Endothelial cell (in vitro differentiated cells): ENCODE data around the gene BRS3. TPM values are rescaled to one million over a fixed set of nuclear protein-coding genes. Genes with fewer than 3 reads are reported as not detected.

Experiments used
- DNase-seq: peaks from one replicate; pipeline ENCODE4 v3.0.0; 2021; ENCODE audit warnings: low spot score
- H3K27ac Mint-ChIP-seq: one replicate; pipeline ENCODE4 v1.8.0; 2021; ENCODE audit warnings: mixed read lengths, inconsistent platforms; ENCODE audit not compliant: unreplicated experiment
- H3K27me3 Mint-ChIP-seq: one replicate; pipeline ENCODE4 v1.8.0; 2021; ENCODE audit warnings: mild to moderate bottlenecking, moderate library complexity, mixed read lengths, inconsistent platforms; ENCODE audit not compliant: unreplicated experiment
- H3K36me3 Mint-ChIP-seq: one replicate; pipeline ENCODE4 v1.8.0; 2021; ENCODE audit warnings: mild to moderate bottlenecking, low read depth, mixed read lengths, inconsistent platforms; ENCODE audit not compliant: unreplicated experiment
- H3K4me1 Mint-ChIP-seq: one replicate; pipeline ENCODE4 v1.8.0; 2021; ENCODE audit warnings: mild to moderate bottlenecking, mixed read lengths, inconsistent platforms; ENCODE audit not compliant: unreplicated experiment
- H3K4me3 Mint-ChIP-seq: one replicate; pipeline ENCODE4 v1.8.0; 2021; ENCODE audit warnings: mild to moderate bottlenecking, mixed read lengths, inconsistent platforms; ENCODE audit not compliant: unreplicated experiment
- H3K9me3 Mint-ChIP-seq: one replicate; pipeline ENCODE4 v1.8.0; 2021; ENCODE audit warnings: mixed read lengths, inconsistent platforms; ENCODE audit not compliant: unreplicated experiment
- total RNA-seq: library from RNA; stranded (reverse); fragmentation: NEBNext Ultra II Directional; extraction: Animal tissue kit (Norgen Biotek cat#: 25700); gene quantifications from one replicate; pipeline ENCODE4 v1.2.1, GENCODE V29; 2021; ENCODE audit not compliant: unreplicated experiment
- TF ChIP-seq, protein P1 (sequence below): fragments of 200-600 bp; sonication (generic); IDR thresholded peaks from one replicate; pipeline ENCODE4 v1.5.0; 2021; ENCODE audit warnings: antibody characterized with exemption; ENCODE audit not compliant: unreplicated experiment

BRS3 gene
- total RNA-seq, 1 donor from 2014 or later, result not detected

DNA sequence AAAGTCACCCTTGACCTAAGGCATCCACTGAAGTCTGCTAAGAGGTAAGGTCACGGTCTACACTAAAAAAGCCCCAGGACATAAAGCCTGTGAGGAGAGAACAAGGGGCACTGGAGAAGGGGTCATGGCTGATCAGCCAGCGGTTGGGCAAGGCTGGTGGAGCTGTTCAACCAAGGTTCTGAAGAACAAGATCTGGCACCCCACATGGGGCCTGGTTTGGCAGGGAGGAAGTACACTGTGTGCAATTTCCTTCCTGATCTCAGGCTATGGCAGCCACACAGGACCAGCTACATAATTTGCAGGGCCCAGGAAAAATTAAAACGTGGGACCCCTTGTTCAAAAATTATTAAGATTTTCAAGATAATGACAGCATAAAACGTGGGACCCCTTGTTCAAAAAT, 14.1 kb upstream of the BRS3 start:
- no peak overlapping the region for H3K4me3 Mint-ChIP-seq
- no peak overlapping the region for H3K27ac Mint-ChIP-seq
- peaks cover 7% of the 10 kb centered on the region for H3K4me1 Mint-ChIP-seq

DNA sequence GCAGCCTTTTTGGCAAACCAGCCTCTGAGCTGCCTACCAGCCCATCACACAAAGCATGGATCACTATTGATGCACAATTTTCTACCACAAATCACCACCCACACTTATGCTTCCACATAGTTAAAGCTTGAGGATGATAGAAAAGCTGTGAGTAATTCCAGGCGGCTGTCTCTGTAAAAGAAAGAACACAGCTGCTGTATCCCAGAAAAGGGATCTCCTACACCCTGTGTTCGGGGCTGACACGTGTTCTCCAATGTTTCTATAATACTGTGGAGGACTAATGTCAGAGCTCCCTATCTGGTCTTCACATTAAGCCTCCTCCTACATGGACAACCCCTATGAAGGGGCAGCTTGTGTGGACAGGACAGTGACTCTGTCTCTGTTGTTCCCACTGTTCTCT, 12.5 kb upstream of the BRS3 start:
- H3K4me3 Mint-ChIP-seq, result no peak overlapping the region
- H3K36me3 Mint-ChIP-seq, result no peaks in the 10 kb centered on the region
- H3K9me3 Mint-ChIP-seq, result no peaks in the 10 kb centered on the region
- H3K27me3 Mint-ChIP-seq, result peaks cover 3% of the 10 kb centered on the region
- no peaks in the 10 kb centered on the region for H3K4me1 Mint-ChIP-seq
- TF ChIP-seq, protein P1, sequence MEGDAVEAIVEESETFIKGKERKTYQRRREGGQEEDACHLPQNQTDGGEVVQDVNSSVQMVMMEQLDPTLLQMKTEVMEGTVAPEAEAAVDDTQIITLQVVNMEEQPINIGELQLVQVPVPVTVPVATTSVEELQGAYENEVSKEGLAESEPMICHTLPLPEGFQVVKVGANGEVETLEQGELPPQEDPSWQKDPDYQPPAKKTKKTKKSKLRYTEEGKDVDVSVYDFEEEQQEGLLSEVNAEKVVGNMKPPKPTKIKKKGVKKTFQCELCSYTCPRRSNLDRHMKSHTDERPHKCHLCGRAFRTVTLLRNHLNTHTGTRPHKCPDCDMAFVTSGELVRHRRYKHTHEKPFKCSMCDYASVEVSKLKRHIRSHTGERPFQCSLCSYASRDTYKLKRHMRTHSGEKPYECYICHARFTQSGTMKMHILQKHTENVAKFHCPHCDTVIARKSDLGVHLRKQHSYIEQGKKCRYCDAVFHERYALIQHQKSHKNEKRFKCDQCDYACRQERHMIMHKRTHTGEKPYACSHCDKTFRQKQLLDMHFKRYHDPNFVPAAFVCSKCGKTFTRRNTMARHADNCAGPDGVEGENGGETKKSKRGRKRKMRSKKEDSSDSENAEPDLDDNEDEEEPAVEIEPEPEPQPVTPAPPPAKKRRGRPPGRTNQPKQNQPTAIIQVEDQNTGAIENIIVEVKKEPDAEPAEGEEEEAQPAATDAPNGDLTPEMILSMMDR, result no peak
- H3K27ac Mint-ChIP-seq, result no peak overlapping the region
- DNase-seq, result no peak

More for the DNA sequence above, 14.1 kb upstream of the BRS3 start:
- Mint-ChIP-seq H3K27me3 (peaks cover 3% of the 10 kb centered on the region), H3K9me3 (no peaks in the 10 kb centered on the region), H3K36me3 (no peaks in the 10 kb centered on the region)
- DNase-seq, result no peak
- TF ChIP-seq, protein P1, result no peak

DNA sequence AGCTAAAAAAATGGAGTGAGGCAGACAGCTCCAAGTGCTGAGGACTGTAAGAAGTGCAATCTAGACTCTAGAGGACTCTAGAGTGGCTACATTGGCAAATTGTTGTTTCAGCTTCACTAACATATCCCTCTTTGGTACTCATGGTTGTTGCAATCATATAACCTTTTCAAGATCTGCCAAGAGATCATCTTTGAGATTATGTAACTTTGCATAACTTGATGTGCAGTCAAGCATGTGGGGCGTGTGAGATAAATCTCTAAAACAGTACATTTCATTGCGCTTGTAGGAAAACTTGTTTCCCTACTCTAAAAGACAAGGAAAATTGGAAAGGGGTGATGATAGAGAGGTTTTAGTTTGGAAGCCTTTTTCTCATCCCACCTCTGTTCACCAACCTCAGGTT, 11.2 kb upstream of the BRS3 start:
- DNase-seq, result no peak
- TF ChIP-seq, protein P1, result no peak
- Mint-ChIP-seq H3K36me3 (no peaks in the 10 kb centered on the region), H3K4me1 (no peaks in the 10 kb centered on the region), H3K27ac (no peak overlapping the region), H3K27me3 (peaks cover 3% of the 10 kb centered on the region), H3K9me3 (no peaks in the 10 kb centered on the region), H3K4me3 (no peak overlapping the region)

DNA sequence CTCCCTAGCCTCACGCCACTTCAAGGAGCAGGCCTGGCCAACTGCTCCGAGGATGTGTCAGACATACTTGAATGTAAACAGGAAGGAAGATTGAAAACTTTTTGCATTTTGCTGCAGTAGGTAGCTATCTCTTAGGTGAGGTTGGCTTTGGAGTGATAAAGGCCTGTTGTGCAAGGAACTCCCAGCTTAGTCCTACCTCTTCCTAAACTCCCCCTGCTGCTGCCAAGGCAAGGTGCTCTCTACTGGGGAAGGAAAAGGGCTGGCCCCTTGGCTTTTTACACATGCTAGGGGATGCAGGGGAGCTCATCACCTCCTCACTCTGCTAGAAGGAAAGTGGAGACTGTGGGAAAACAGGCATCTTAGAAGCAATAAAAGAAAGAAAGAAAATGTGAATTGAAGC, 10.7 kb upstream of the BRS3 start:
- no peak overlapping the region for H3K4me3 Mint-ChIP-seq
- TF ChIP-seq, protein P1, result no peak
- no peak overlapping the region for H3K27ac Mint-ChIP-seq
- DNase-seq, result no peak
- H3K36me3 Mint-ChIP-seq, result no peaks in the 10 kb centered on the region
- H3K4me1 Mint-ChIP-seq, result no peaks in the 10 kb centered on the region
- peaks cover 2% of the 10 kb centered on the region for H3K27me3 Mint-ChIP-seq
- H3K9me3 Mint-ChIP-seq, result no peaks in the 10 kb centered on the region

DNA sequence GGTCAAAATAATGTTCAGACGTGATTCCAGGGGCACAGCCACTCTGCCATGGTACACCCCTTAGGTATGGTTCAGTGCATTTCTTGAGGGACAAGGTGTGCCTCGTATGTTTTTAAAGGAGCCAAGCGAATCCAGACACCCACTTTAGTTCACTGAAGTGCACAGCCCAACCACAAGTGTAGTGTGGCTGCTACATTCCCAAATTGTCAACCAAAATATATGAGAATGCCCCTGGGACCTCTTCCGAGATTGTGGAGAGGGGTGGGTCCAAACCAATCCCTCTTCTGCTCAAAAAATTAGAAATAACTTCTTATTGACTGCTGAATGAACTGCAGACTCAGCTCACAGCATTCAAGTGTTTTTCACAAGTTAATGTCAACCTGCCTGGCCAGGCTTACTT, 7.4 kb upstream of the BRS3 start:
- Mint-ChIP-seq H3K27ac (no peak overlapping the region), H3K4me3 (no peak overlapping the region), H3K27me3 (no peaks in the 10 kb centered on the region), H3K4me1 (no peaks in the 10 kb centered on the region), H3K9me3 (no peaks in the 10 kb centered on the region), H3K36me3 (no peaks in the 10 kb centered on the region)
- DNase-seq, result no peak
- TF ChIP-seq, protein P1, result no peak
